GM19025 (cell line): ENCODE data around the gene FOXI1.
A peak's percentile ranks its signal among the peaks of the same experiment; 100 is the strongest.

Source experiments
- ATAC-seq: cut with Tn5 transposase; IDR thresholded peaks from one replicate; pipeline ENCODE4 v1.9.1; 2021; ENCODE audit warnings: mild to moderate bottlenecking, low read depth, moderate library complexity; ENCODE audit not compliant: unreplicated experiment

The FOXI1 gene

DNA sequence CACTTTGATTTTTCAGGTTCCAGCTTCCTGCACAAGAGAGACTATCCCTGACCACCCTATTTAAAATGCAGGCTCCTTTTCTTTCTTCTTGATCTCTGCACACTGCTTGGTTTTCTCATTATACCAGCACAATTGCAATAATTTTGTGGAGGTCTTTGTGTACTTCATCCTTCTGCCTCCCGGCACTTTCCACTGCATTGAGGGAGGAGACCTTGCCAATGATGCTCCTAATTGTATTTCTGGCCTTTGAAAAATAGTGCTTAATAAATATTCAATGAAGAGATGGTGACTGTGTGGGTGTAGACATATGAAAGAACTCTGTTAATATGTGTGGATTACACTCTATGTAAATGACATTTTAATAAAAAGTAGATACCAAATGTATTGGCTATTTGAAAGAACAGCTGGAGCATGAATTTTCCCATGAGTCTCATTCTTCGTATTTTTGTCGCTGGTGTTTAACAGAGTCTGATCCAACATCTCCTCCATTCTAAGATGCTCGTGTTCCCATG, 42.1 kb downstream of the FOXI1 start:
- ATAC-seq: no peak

GRCh38 chr5:170148430-170149205, 42.9 kb downstream of the FOXI1 start:
- ATAC-seq: no peak

GRCh38 chr5:170149206-170149515, 43.5 kb downstream of the FOXI1 start:
- ATAC-seq: no peak

- no peak for ATAC-seq
Observed at GRCh38 chr5:170150713-170151096, 45.0 kb downstream of the FOXI1 start.

DNA sequence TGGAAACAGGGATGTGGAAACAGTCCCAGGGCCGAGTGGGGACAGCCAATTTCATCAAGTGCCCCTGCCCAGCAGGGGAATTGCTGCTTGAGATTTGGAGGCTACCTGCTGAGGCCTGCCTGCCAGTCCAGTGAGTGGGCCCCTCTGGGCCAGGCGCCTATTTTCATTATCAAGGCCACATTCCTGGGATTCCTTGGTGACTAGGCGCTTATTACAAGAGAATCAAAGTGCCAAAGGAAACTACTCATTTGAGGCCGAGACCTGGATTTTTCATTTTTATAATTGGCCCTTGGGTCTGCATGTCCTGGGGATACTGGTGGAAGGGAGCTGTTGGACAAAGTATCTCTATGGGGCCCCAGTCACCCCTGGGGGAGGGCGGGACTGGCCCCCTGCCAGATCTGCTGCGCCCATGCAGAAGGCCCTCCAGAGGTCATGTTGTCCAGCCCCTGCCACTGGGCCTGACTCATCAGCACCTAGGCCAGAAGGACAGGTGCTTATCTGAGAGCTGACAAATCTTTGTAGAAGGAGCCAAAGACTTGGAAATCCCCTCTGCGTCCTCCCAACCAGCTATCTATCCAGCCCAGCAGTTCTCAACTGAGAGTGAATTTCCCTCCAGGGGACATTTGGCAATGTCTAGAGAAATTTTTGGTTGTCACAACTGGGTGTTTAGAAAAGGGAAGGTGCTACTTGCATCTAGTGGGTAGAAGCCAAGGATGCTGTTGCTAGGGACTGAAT, 45.6 kb downstream of the FOXI1 start:
- peak; percentile 62 for ATAC-seq

DNA sequence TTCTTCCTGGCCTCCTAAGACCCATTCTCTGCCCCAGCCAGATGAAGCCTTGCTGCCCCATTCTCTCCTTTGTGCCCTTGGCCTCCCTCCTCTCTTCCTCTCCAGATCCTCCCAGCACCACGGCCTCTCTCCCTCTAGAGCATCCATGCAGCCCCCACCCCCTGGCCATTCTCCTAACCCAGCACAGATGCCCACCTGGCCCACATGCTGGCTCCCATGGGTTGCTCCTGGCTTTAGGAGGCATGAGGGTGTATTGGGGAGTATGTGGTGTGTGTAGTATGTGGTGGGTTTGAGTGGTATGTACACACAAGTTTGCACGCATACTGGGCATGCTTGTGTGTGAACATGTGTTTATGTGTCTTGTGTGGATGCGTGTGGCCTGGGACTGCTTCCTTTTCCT, 47.1 kb downstream of the FOXI1 start:
- ATAC-seq: no peak

GRCh38 chr5:170154297-170154696, 48.6 kb downstream of the FOXI1 start:
- ATAC-seq: no peak

- no peak for ATAC-seq
Observed at GRCh38 chr5:170154744-170155143, 49.0 kb downstream of the FOXI1 start.

GRCh38 chr5:170155771-170156170, 50.1 kb downstream of the FOXI1 start:
- no peak for ATAC-seq

GRCh38 chr5:170159101-170159698, 53.5 kb downstream of the FOXI1 start:
- no peak for ATAC-seq
